Fibroblast of gingiva (primary cell): ENCODE results near the gene IRF2.

Source experiments
- DNase-seq: peaks from one replicate; pipeline ENCODE4 v3.0.0-alpha.2; 2011; ENCODE audit warnings: low read depth

The IRF2 gene

DNA sequence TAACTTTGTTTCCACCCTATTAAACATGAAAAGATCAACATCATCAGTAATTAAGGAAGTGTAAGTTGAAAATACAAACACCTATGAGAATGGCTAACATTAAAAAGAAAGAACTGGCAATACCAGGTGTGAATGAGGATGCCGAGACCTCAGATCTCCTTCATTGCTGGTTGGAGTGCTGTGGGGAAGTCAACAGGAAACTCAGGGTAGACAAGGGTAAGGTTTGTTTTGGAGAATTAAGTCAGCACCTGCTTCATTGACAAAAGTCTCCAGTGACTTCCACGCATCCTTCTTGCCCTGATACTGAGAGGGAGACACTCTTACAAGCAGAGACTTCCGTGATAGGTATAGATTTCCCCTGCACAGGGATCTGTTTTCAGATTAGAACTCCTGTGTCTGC, 106.1 kb downstream of the IRF2 start:
- DNase-seq = no peak

- DNase-seq = no peak
These were observed 110.0 kb downstream of the IRF2 start for GRCh38 chr4:184364100-184364921.

DNA sequence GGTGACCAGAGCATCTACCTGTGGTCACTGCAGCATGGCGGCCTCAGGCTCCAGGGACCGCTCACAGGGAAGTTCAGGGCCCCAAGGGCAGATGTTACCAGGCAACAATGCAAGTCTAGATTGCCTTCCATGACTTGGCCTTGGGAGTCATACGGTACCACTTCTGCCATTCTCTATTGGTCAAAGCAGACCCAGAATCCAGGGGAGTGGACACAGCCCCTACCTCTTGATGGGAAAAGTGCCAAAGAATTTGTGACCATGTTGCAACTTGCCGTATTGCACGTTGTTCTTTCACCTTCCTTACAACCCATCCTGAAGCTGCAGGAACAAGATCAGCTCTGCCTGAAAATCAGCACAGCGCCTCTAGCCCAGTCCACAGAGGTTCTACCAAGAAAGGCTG, 111.1 kb downstream of the IRF2 start:
- DNase-seq = no peak

GRCh38 chr4:184362396-184362795, 112.0 kb downstream of the IRF2 start:
- DNase-seq = no peak

DNA sequence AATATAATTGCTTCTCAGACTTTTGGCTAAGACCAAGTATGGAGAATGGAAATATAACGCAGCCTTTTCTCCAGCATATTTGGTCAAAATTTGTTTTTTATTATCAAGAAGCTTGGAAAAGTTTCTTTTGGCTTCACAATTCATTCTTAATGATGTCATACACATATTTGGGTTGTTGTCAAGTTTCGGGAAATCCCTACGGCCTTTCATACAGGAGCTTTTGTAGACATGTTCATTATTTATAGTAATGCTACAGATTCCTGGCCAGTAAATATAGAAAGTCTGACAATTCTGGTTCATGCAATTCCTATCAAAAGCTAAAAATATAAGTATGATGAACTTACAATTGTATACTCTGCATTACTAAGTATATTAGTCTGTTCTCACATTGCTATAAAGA, 112.9 kb downstream of the IRF2 start:
- peak; percentile 72 for DNase-seq

GRCh38 chr4:184359888-184360287, 114.5 kb downstream of the IRF2 start:
- no peak for DNase-seq

DNA sequence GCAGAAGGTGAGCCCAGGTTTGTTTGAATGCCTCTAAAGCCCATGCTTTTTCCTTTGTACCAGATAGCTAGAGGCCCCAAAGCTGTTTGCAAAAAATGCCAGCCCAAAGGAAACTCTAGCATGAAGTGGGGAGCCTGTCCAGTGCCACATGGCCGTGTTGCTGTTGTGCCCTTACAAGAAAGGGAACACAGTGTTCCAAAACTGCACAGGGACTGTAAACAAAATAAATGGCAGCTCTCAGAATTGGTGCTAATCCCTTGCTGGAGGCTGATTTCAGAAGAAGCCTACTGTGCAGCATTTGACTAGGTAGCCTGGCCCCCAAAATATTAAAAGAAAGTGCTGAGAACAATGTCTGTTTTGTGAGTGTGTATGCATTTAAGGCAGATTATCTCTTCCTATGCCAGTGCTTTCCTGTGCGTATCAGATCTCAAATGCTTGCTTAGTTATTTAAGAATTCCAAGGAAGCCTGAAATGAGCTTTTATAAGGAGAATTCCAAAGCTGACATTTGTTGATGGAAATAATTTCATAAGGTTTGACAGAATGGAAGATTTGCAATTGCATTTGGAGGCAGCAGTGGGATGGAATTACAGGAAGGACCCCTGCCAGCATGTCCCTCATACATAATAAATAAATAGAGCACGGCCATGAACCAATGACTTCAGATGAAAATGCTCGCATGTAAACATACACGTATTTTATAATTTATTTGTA, 115.7 kb downstream of the IRF2 start:
- DNase-seq = no peak

DNA sequence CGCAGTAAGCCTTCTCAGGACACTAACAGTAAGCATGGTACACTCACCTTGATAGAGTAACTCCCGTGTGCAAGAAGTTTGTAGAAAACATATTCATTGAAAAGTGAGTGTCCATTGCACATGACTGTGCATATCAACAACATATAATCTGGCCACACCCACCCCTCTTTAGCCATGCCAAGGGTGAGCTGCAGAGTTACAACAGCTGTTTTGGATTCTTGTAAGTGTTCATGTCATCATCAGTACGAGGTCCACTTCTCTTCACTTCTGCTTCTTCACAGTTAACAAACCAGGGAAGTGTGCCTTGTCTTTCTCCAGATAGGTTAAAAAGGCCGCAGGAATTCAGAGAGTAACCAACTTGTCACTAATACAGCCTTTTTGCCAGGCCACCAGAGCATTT, 116.6 kb downstream of the IRF2 start:
- no peak for DNase-seq

DNA sequence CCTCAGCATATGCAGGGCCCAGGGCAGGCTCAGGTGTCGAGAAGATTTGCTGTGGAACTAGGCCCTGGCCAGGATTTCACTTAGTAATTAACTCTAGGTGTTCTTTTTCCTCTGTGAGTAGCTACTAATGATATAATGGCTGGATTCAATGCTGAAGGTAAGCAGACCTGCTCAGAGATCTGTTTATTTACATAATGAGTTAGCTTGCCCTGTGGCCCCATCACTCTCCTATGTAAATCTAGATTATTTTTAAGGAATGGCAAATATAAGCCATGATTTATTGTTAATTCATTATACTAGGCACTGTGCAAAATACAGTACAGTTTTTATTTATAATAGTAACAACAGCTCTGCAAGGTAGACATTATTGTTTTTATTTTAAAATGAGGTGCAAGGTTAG, 117.2 kb downstream of the IRF2 start:
- no peak for DNase-seq

- no peak for DNase-seq
These were observed 118.0 kb downstream of the IRF2 start for GRCh38 chr4:184356366-184356765.

GRCh38 chr4:184355857-184356256, 118.5 kb downstream of the IRF2 start:
- no peak for DNase-seq

- peak; percentile 81 for DNase-seq
These were observed 119.2 kb downstream of the IRF2 start for GRCh38 chr4:184355111-184355604.

DNA sequence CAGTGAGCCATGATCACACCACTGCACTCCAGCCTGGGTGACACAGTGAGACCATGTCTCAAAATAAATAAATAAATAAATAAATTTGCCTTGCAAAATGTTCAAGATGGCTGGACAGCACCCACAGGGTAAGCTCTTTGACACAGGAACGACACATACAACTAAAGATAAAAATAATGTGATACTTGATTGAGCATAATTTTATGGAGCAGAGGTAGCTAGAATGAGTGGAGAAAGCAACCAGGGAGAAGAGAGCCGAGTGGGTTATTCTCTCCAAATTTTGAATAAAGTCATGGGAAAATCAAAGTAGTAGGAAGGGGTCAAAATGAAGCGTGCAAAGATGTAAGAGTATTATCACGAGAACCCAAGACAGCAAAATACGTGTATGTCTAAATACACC, 121.5 kb downstream of the IRF2 start:
- DNase-seq = no peak

- no peak for DNase-seq
These were observed 122.5 kb downstream of the IRF2 start for GRCh38 chr4:184351560-184352451.

DNA sequence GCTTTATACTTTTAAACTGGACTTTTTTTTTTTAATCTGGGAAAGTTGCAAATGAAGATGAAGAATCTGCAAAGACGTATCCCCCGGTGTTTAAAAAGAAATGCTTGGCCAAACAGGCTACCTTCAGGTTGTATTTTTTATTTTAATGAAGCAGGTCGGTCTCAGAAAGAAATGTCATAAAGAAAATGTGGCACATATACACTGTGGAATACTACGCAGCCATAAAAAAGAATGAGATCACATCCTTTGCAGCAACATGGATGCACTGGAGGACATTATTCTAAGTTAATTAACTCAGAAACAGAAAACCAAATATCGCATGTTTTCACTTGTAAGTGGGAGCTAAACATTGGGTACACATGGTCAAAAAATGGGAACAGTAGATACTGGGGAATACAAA, 123.4 kb downstream of the IRF2 start:
- DNase-seq = no peak

- no peak for DNase-seq
These were observed 124.0 kb downstream of the IRF2 start for GRCh38 chr4:184350213-184350817.

- DNase-seq = no peak
These were observed 124.9 kb downstream of the IRF2 start for GRCh38 chr4:184349283-184350039.

- no peak for DNase-seq
These were observed 125.8 kb downstream of the IRF2 start for GRCh38 chr4:184348311-184349233.

DNA sequence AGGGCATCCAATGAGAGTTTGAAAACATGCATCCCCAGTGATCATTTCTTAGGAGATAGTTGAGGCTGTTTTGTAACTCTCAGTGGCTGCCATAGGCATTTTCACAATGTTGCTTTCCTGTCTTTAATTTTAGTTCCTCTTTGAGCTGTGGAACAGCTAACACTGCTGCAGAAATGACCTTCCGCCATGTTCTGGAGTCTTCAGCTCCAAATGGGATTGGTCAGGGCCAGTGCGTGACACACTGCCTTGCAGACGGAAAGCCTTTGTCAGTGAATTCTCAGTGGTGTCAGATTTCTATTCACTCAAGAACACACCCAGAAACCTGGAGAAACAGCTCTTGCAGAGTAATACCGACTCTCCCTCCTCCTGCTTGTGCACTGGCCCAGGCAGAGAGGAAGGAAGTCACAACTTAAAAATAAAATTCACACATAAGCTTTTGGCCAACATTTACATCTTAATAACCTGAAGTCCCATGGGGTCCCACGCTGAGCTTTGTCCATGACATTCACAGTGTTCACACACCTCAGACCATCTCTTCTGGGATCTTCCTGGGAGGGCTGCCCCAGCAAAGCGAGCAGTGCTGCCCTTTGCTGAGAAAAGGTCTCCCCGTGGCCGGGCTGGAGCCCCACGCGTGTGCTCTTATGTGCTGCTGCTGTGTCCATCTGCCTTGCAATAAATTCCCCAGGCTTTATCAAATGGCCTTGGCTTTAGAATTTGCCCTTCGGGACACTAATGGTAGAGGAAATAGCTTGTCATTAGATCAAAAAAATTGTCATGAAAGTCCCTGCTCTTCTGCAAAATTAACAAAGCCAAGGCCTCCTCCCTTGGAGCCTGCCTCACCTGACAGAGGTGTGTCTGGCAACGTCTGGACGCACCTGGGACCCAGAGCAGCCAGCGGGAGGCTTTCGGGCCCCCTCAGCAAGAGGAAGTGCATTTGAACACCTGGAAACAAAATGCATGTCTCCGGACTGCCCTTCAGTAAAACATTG, 126.8 kb downstream of the IRF2 start:
- DNase-seq = no peak
